HG02763 (cell line): ENCODE data around the gene FGF3.

ENCODE experiments used
- ATAC-seq: cut with Tn5 transposase; IDR thresholded peaks from one replicate; pipeline ENCODE4 v1.9.1; 2021; ENCODE audit warnings: mild to moderate bottlenecking, moderate library complexity; ENCODE audit not compliant: unreplicated experiment

Gene FGF3

GRCh38 chr11:69807106-69807815 lies 12.0 kb downstream of the FGF3 start:
- no peak for ATAC-seq

- ATAC-seq, result no peak
These were observed 14.3 kb downstream of the FGF3 start for GRCh38 chr11:69804769-69805508.

GRCh38 chr11:69803604-69804218 lies 15.5 kb downstream of the FGF3 start:
- no peak for ATAC-seq

- ATAC-seq, result no peak
These were observed 16.2 kb downstream of the FGF3 start for GRCh38 chr11:69803022-69803421.

- ATAC-seq, result no peak
These were observed 16.6 kb downstream of the FGF3 start for GRCh38 chr11:69802590-69802989.

GRCh38 chr11:69801513-69802335 lies 17.5 kb downstream of the FGF3 start:
- ATAC-seq, result no peak

- ATAC-seq, result no peak
These were observed 18.9 kb downstream of the FGF3 start for GRCh38 chr11:69800278-69800677.

- ATAC-seq, result no peak
These were observed 19.6 kb downstream of the FGF3 start for GRCh38 chr11:69799582-69799981.

- ATAC-seq, result no peak
These were observed 20.1 kb downstream of the FGF3 start for GRCh38 chr11:69799097-69799496.

- ATAC-seq, result no peak
These were observed 21.3 kb downstream of the FGF3 start for GRCh38 chr11:69797737-69798528.

- ATAC-seq, result no peak
These were observed 22.1 kb downstream of the FGF3 start for GRCh38 chr11:69797156-69797555.

- ATAC-seq, result no peak
These were observed 23.2 kb downstream of the FGF3 start for GRCh38 chr11:69796063-69796462.

- no peak for ATAC-seq
These were observed 27.7 kb downstream of the FGF3 start for GRCh38 chr11:69791276-69792180.

GRCh38 chr11:69788956-69789355 lies 30.3 kb downstream of the FGF3 start:
- ATAC-seq, result no peak

GRCh38 chr11:69787906-69788305 lies 31.3 kb downstream of the FGF3 start:
- ATAC-seq, result no peak

GRCh38 chr11:69787457-69787856 lies 31.8 kb downstream of the FGF3 start:
- ATAC-seq, result no peak

- ATAC-seq, result no peak
These were observed 38.0 kb downstream of the FGF3 start for GRCh38 chr11:69781241-69781640.

GRCh38 chr11:69778373-69778772 lies 40.8 kb downstream of the FGF3 start:
- no peak for ATAC-seq

GRCh38 chr11:69775163-69775755 lies 44.0 kb downstream of the FGF3 start, which contains the start of gene FGF4:
Gene FGF4, minus strand, starts transcription at chr11:69775341. Its CDS starts 257 bp downstream, at chr11:69775084.
- no peak for ATAC-seq
